H1 (cell line): ENCODE results near the gene SYNPO. TPM values are rescaled to one million over a fixed set of nuclear protein-coding genes. Genes with fewer than 3 reads are reported as not detected.

Experiments
- CTCF ChIA-PET: fragments of 300-600 bp; sonication (Branson Sonifier 250); formaldehyde crosslinking; loops from one replicate; lab custom pipeline; 2021; ENCODE audit not compliant: partially characterized antibody; lab: Charles Lee
- POLR2A ChIA-PET: fragments of 300-600 bp; sonication (Branson Sonifier 250); formaldehyde crosslinking; loops from one replicate; lab custom pipeline; 2021; ENCODE audit warnings: inconsistent platforms; ENCODE audit not compliant: partially characterized antibody; lab: Charles Lee
- DNase-seq, 2 experiments: peaks; one replicate each; pipeline versions ENCODE4 v3.0.0 to v3.0.0-alpha.2; 2010 to 2022; ENCODE audit warnings: low spot score in 2 of 2, low read depth in 1 of 2, mixed read lengths in 1 of 2
- FAIRE-seq: peaks from 2 replicates; lab custom pipeline; 2011; peaks lifted over from hg19 to GRCh38; lab: Jason Lieb, UNC
- H2AFZ ChIP-seq: 2 replicates; pipeline ENCODE4 v1.8.1; 2012; ENCODE audit warnings: low read length, inconsistent platforms
- H2AK5ac ChIP-seq: 2 replicates; pipeline ENCODE4 v1.6.1; 2013; ENCODE audit warnings: low read depth, low read length
- H2BK120ac ChIP-seq: replicated peaks from 2 replicates; pipeline ENCODE3; 2013; ENCODE audit warnings: low read depth, low read length, inconsistent platforms
- H2BK12ac ChIP-seq: 2 replicates; pipeline ENCODE4 v1.6.1; 2013; ENCODE audit warnings: low read depth, low read length
- H2BK15ac ChIP-seq: 2 replicates; pipeline ENCODE4 v1.6.1; 2013; ENCODE audit warnings: low read length
- H2BK20ac ChIP-seq: 2 replicates; pipeline ENCODE4 v1.6.1; 2013; ENCODE audit warnings: low read length
- H2BK5ac ChIP-seq: 2 replicates; pipeline ENCODE4 v1.6.1; 2013; ENCODE audit warnings: low read depth, low read length
- H3K14ac ChIP-seq: 2 replicates; pipeline ENCODE4 v1.6.1; 2013; ENCODE audit warnings: inconsistent platforms; ENCODE audit not compliant: insufficient read length
- H3K18ac ChIP-seq: 2 replicates; pipeline ENCODE4 v1.6.1; 2013; ENCODE audit warnings: low read length; ENCODE audit errors: extremely low read depth
- H3K23ac ChIP-seq: 2 replicates; pipeline ENCODE4 v1.6.1; 2013; ENCODE audit warnings: inconsistent platforms; ENCODE audit not compliant: insufficient read length
- H3K23me2 ChIP-seq: 2 replicates; pipeline ENCODE4 v1.6.1; 2013; ENCODE audit warnings: low read depth, low read length
- H3K27ac ChIP-seq: 2 replicates; pipeline ENCODE4 v1.6.1; 2011; ENCODE audit warnings: low read depth, low read length, inconsistent platforms
- H3K27me3 ChIP-seq, 4 experiments: replicated peaks in 1 of 4; 1 replicate in 1 of 4; 2 replicates in 3 of 4; pipeline versions ENCODE4 v1.6.1 to v1.8.1; 2011 to 2013; ENCODE audit warnings: low read length in 3 of 4, mild to moderate bottlenecking in 3 of 4, inconsistent platforms in 2 of 4, mixed read lengths in 2 of 4, moderate library complexity in 1 of 4; ENCODE audit not compliant: control insufficient read depth in 3 of 4, insufficient read depth in 3 of 4; ENCODE audit errors: extremely low read depth in 1 of 4
- H3K36me3 ChIP-seq, 4 experiments: 2 replicates each; pipeline versions ENCODE4 v1.6.1 to v1.8.1; 2011 to 2013; ENCODE audit warnings: mild to moderate bottlenecking in 4 of 4, low read length in 3 of 4, moderate library complexity in 2 of 4, control low read depth in 1 of 4, inconsistent platforms in 1 of 4; ENCODE audit not compliant: insufficient read depth in 4 of 4, control insufficient read depth in 2 of 4
- H3K4ac ChIP-seq: replicated peaks from 2 replicates; pipeline ENCODE3; 2013; ENCODE audit warnings: low read length, low read depth, mixed read lengths, inconsistent platforms; ENCODE audit not compliant: insufficient read length
- H3K4me1 ChIP-seq, 4 experiments: replicated peaks in 1 of 4; 1 replicate in 1 of 4; 2 replicates in 3 of 4; pipeline versions ENCODE4 v1.6.1 to v1.8.1; 2011 to 2013; ENCODE audit warnings: low read length in 3 of 4, inconsistent platforms in 2 of 4, mixed read lengths in 1 of 4; ENCODE audit not compliant: insufficient read depth in 4 of 4, control insufficient read depth in 3 of 4
- H3K4me2 ChIP-seq, 2 experiments: 2 replicates each; pipeline versions ENCODE4 v1.6.1 to v1.8.1; 2011 to 2013; ENCODE audit warnings: low read depth in 2 of 2, low read length in 2 of 2, control low read depth in 1 of 2, inconsistent platforms in 1 of 2, mild to moderate bottlenecking in 1 of 2; ENCODE audit not compliant: insufficient read depth in 1 of 2
- H3K4me3 ChIP-seq, 4 experiments: fragments of 200-600, 300-600 bp in 1 of 4; sonication (generic), shearing (Covaris generic), sonication (Bioruptor Twin) in 1 of 4; 2 replicates each; pipeline versions ENCODE4 v1.5.1 to v1.8.1; 2011 to 2016; ENCODE audit warnings: low read length in 4 of 4, low read depth in 3 of 4, control low read depth in 2 of 4, inconsistent platforms in 2 of 4, mild to moderate bottlenecking in 2 of 4, mixed read lengths in 1 of 4, moderate library complexity in 1 of 4; ENCODE audit not compliant: insufficient read depth in 2 of 4; ENCODE audit errors: extremely low read depth in 1 of 4
- H3K56ac ChIP-seq: replicated peaks from 2 replicates; pipeline ENCODE3; 2013; ENCODE audit warnings: low read depth, mild to moderate bottlenecking, mixed read lengths, low read length, inconsistent platforms; ENCODE audit not compliant: insufficient read length
- H3K79me1 ChIP-seq: 2 replicates; pipeline ENCODE4 v1.6.1; 2013; ENCODE audit warnings: low read depth, low read length, control low read depth
- H3K79me2 ChIP-seq, 2 experiments: 2 replicates each; pipeline versions ENCODE4 v1.6.1 to v1.8.1; 2012 to 2013; ENCODE audit warnings: low read length in 2 of 2, mild to moderate bottlenecking in 2 of 2, inconsistent platforms in 1 of 2; ENCODE audit not compliant: insufficient read depth in 2 of 2, control insufficient read depth in 1 of 2
- H3K9ac ChIP-seq, 4 experiments: replicated peaks in 1 of 4; 1 replicate in 1 of 4; 2 replicates in 3 of 4; pipeline versions ENCODE4 v1.6.1 to v1.8.1; 2011 to 2013; ENCODE audit warnings: low read depth in 3 of 4, low read length in 3 of 4, control low read depth in 2 of 4, mild to moderate bottlenecking in 2 of 4, moderate library complexity in 2 of 4, inconsistent platforms in 1 of 4; ENCODE audit errors: extremely low read depth in 1 of 4
- H3K9me3 ChIP-seq, 2 experiments: 2 replicates each; pipeline versions ENCODE4 v1.6.1 to v1.8.1; 2012 to 2013; ENCODE audit warnings: mild to moderate bottlenecking in 2 of 2, moderate library complexity in 2 of 2, control low read depth in 1 of 2, inconsistent platforms in 1 of 2, low read depth in 1 of 2, low read length in 1 of 2, mixed read lengths in 1 of 2; ENCODE audit not compliant: insufficient read depth in 2 of 2
- H4K20me1 ChIP-seq, 2 experiments: replicated peaks in 1 of 2; 2 replicates each; pipeline versions ENCODE3 to v1.8.1; 2011 to 2013; ENCODE audit warnings: inconsistent platforms in 2 of 2, low read length in 2 of 2, mild to moderate bottlenecking in 1 of 2; ENCODE audit not compliant: insufficient read depth in 2 of 2, control insufficient read depth in 1 of 2
- H4K5ac ChIP-seq: 2 replicates; pipeline ENCODE4 v1.6.1; 2013; ENCODE audit warnings: low read length, low read depth, mixed read lengths, inconsistent platforms; ENCODE audit not compliant: insufficient read length
- H4K8ac ChIP-seq: 2 replicates; pipeline ENCODE4 v1.8.0; 2013; ENCODE audit warnings: mild to moderate bottlenecking, moderate library complexity, low read length, inconsistent platforms; ENCODE audit not compliant: insufficient read depth; ENCODE audit errors: extremely low read depth
- H4K91ac ChIP-seq: replicated peaks from 2 replicates; pipeline ENCODE3; 2013; ENCODE audit warnings: low read length, mixed read lengths, inconsistent platforms; ENCODE audit not compliant: insufficient read length
- GTF2F1 ChIP-seq: IDR thresholded peaks from 2 replicates; pipeline ENCODE4 v1.6.1; 2012; ENCODE audit warnings: low read depth, low read length, improper control_type of control experiment, borderline replicate concordance
- HDAC6 ChIP-seq: IDR thresholded peaks from one replicate; pipeline ENCODE4 v1.7.1; 2012; ENCODE audit warnings: low read depth, mild to moderate bottlenecking, inconsistent platforms, low read length, moderate library complexity
- KDM5A ChIP-seq: fragments of 200-600 bp; IDR thresholded peaks from 2 replicates; pipeline ENCODE4 v1.7.1; 2012; ENCODE audit warnings: mild to moderate bottlenecking, low read length, inconsistent platforms, mixed read lengths
- POLR2A ChIP-seq, 2 experiments: IDR thresholded peaks; 1 replicate in 1 of 2; 2 replicates in 1 of 2; pipeline ENCODE4 v1.6.1; 2011; ENCODE audit warnings: low read depth in 2 of 2, low read length in 2 of 2, mild to moderate bottlenecking in 2 of 2; ENCODE audit errors: control extremely low read depth in 1 of 2
- POU5F1 ChIP-seq: IDR thresholded peaks from 2 replicates; pipeline ENCODE4 v1.6.1; 2011; ENCODE audit warnings: low read depth, mild to moderate bottlenecking, low read length, moderate library complexity
- RFX5 ChIP-seq: IDR thresholded peaks from 2 replicates; pipeline ENCODE4 v1.6.1; 2011; ENCODE audit warnings: low read depth, low read length, improper control_type of control experiment, borderline replicate concordance
- SP1 ChIP-seq: IDR thresholded peaks from 2 replicates; pipeline ENCODE4 v1.6.1; 2011; ENCODE audit warnings: low read depth, low read length
- TAF7 ChIP-seq: optimal IDR thresholded peaks from 2 replicates; pipeline ENCODE3; 2011; ENCODE audit warnings: low read depth, mild to moderate bottlenecking, inconsistent platforms, low read length, moderate library complexity, borderline replicate concordance
- TCF12 ChIP-seq: IDR thresholded peaks from 2 replicates; pipeline ENCODE4 v1.6.1; 2011; ENCODE audit warnings: low read depth, mild to moderate bottlenecking, low read length
- WGBS, 2 experiments: shearing (Covaris generic) in 1 of 2; methylation state at CpG; one replicate each; pipeline versions ENCODE4 v1.1.6 to v1.1.7; 2013 to 2015; ENCODE audit warnings: low lambda C conversion rate in 2 of 2, mixed read lengths in 2 of 2, inconsistent platforms in 1 of 2, low coverage in 1 of 2, missing lambda C conversion rate in 1 of 2; ENCODE audit not compliant: insufficient replicate concordance in 2 of 2, insufficient coverage in 1 of 2, insufficient read length in 1 of 2; ENCODE audit errors: extremely low coverage in 1 of 2, missing lambda C conversion rate in 1 of 2; 5-methylcytosine and 5-hydroxymethylcytosine counted together
- polyA plus RNA-seq, 7 experiments: library from polyadenylated mRNA; depleted of rRNA in 3 of 7; stranded (reverse) in 5 of 7; unstranded in 2 of 7; fragments of >200 nt in 5 of 7; fragments of 200-250 nt in 2 of 7; gene quantifications; 1 replicate in 5 of 7; 2 replicates in 1 of 7; 4 replicates in 1 of 7; pipeline versions ENCODE4 v1.2.1 to v1.2.3, GENCODE V29; 2011 to 2013; ENCODE audit warnings: missing spikeins in 2 of 7, mixed read lengths in 2 of 7
- total RNA-seq: library from RNA; stranded (reverse); fragmentation: NEBNext Ultra II Directional; extraction: Animal tissue kit (Norgen Biotek cat#: 25700); gene quantifications from 2 replicates; pipeline ENCODE4 v1.2.1, GENCODE V29; 2021

Gene SYNPO
- total and polyA plus RNA-seq, 2 of the 8 experiments (the other 6 are each of a cell fraction or from before 2014, with no cell fraction given), result 2.3 TPM

- Histone ChIP-seq H2AFZ (no peak overlapping the region), H2BK120ac (no peak overlapping the region), H2BK12ac (no peak overlapping the region), H2BK15ac (no peak overlapping the region), H3K27me3 (no peaks in the 10 kb centered on the region), H3K4ac (no peak overlapping the region), H3K23ac (no peak overlapping the region), H4K5ac (no peak overlapping the region), H3K79me1 (no peaks in the 10 kb centered on the region), H2AK5ac (no peak overlapping the region), H4K91ac (no peak overlapping the region), H3K79me2 (no peaks in the 10 kb centered on the region), H3K27ac (no peak overlapping the region), H3K4me3 (no peak overlapping the region), H4K20me1 (no peaks in the 10 kb centered on the region), H3K23me2 (no peaks in the 10 kb centered on the region), H3K9me3 (no peaks in the 10 kb centered on the region), H3K9ac (no peak overlapping the region), H2BK5ac (no peak overlapping the region), H3K14ac (no peak overlapping the region), H4K8ac (no peak overlapping the region), H3K56ac (no peak overlapping the region), H3K4me1 (no peaks in the 10 kb centered on the region), H2BK20ac (no peak overlapping the region), H3K36me3 (peaks cover 29 to 66% (median 62%) of the 10 kb centered on the region in 4 experiments), H3K4me2 (no peak overlapping the region), H3K18ac (no peak overlapping the region)
- WGBS, 2 experiments, result 90% methylated on average over 3 of the region's 3 CpGs; no CpG with 5 or more reads in 1 of the 2 experiments
- ChIA-PET POLR2A (interaction anchor here (0.8 to 6.2 kb wide), 5 partner anchors 9 to 67 kb away, joined by 3 to 33 read pairs (median 4); partner anchors contain the start of genes DCTN4 and RBM22), CTCF (interaction anchor here (1.1 to 1.6 kb wide), 3 partner anchors 17 to 233 kb away, joined by 3 to 4 read pairs (median 4); no protein-coding TSS in a partner anchor)
- DNase-seq (no peak), FAIRE-seq (no peak)
- no peak for TF ChIP-seq TAF7
- TF ChIP-seq TCF12, result no peak
- TF ChIP-seq RFX5, result no peak
- no peak for TF ChIP-seq POU5F1
- TF ChIP-seq HDAC6, result no peak
- no peak for TF ChIP-seq KDM5A
- no peak for TF ChIP-seq SP1
- no peak for TF ChIP-seq GTF2F1
- no peak for TF ChIP-seq POLR2A (IDR thresholded peaks at IDR 0.05; ENCODE audit: control extremely low read depth in 1 of 2, low read depth in 2 of 2, low read length in 2 of 2)
These were observed 51.8 kb downstream of the SYNPO start for GRCh38 chr5:150692276-150692675.
